ENCODE results near the gene MYO10. TPM values are rescaled to one million over a fixed set of nuclear protein-coding genes. Genes with fewer than 3 reads are reported as not detected.

MYO10 gene
- total RNA-seq, 2 donors from 2014 or later: 24.7 to 77.0 TPM

DNA sequence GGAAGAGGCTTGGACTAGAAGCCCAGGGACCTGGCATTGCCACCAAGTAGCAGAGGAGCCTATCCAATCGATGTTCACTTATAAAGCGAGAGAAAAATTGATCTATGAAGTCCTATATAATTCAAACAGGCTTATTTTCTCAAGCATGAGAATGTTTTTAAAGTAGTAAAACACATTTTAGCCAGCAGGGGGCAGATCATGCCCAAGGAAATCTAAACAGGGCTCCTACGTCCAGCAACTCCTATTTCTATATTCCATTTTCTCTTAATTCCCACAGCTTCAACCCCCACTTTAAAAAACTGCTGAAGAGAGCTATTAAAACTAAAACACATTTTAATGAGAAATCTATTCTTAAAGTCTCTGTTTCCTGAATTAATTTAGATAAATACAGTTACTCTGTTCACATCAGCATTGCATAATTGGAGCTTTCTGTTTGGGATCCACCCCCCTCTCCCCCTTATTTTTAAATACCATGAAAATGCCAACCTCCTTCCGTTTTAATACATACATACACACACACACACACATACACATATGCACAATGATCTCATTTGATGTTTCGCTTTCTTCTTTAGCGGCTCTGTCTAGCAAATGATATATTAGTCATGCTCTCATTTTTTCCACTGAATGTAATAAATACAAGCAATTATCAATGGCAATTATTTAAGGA, 144.9 kb downstream of the MYO10 start:
- no peaks in the 10 kb centered on the region for H3K9me3 ChIP-seq
- no peak overlapping the region for H3K27ac ChIP-seq
- WGBS: 35% methylated on average over 6 of the region's 6 CpGs
- no peaks in the 10 kb centered on the region for H3K4me1 ChIP-seq (replicated peaks)
- TF ChIP-seq, protein P1, sequence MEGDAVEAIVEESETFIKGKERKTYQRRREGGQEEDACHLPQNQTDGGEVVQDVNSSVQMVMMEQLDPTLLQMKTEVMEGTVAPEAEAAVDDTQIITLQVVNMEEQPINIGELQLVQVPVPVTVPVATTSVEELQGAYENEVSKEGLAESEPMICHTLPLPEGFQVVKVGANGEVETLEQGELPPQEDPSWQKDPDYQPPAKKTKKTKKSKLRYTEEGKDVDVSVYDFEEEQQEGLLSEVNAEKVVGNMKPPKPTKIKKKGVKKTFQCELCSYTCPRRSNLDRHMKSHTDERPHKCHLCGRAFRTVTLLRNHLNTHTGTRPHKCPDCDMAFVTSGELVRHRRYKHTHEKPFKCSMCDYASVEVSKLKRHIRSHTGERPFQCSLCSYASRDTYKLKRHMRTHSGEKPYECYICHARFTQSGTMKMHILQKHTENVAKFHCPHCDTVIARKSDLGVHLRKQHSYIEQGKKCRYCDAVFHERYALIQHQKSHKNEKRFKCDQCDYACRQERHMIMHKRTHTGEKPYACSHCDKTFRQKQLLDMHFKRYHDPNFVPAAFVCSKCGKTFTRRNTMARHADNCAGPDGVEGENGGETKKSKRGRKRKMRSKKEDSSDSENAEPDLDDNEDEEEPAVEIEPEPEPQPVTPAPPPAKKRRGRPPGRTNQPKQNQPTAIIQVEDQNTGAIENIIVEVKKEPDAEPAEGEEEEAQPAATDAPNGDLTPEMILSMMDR (IDR thresholded peaks at IDR 0.05): peak; percentile 16 to 86 (median 78)
- TF ChIP-seq POLR2AphosphoS5 (IDR thresholded peaks at IDR 0.05) (peak; percentile 33), POLR2A (IDR thresholded peaks at IDR 0.05) (no peak)
- intact Hi-C loops (cut with DNase I): loop anchor here (5.0 to 10.0 kb wide), 3 partner anchors 296 to 401 kb away; no protein-coding TSS in a partner anchor
- no peaks in the 10 kb centered on the region for H3K36me3 ChIP-seq
- DNase-seq (ENCODE audit: low spot score): peak; percentile 51
- H3K27me3 ChIP-seq (replicated peaks; ENCODE audit: insufficient read depth): no peaks in the 10 kb centered on the region
- no peak overlapping the region for H3K4me3 ChIP-seq

DNA sequence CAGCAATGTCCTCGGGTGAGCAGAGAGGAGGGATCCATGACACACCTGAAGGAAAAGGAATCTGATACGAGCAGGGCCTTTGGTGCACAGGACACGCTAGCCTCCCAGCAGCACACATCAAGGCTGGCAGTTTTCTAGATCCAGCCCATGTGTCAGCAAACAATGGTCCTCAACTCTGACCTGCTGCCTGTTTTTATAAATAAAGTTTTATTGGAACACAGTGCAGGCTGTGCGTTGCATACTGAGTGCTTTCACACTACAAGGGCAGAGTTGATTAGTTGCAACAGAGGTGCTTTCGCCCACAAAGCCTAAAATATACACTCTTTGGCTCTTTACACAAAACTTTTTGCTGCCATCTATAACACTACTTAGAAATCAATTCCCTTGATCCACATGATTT, 147.1 kb downstream of the MYO10 start:
- Histone ChIP-seq H3K27me3 (replicated peaks; ENCODE audit: insufficient read depth) (no peaks in the 10 kb centered on the region), H3K9me3 (no peaks in the 10 kb centered on the region), H3K4me3 (no peak overlapping the region), H3K27ac (no peak overlapping the region), H3K4me1 (replicated peaks) (no peaks in the 10 kb centered on the region), H3K36me3 (no peaks in the 10 kb centered on the region)
- no peak for DNase-seq (ENCODE audit: low spot score)
- WGBS: 71% methylated on average over 5 of the region's 5 CpGs
- intact Hi-C loops (cut with DNase I): no loop called here
- TF ChIP-seq, protein P1 (IDR thresholded peaks at IDR 0.05): no peak
- TF ChIP-seq POLR2A (IDR thresholded peaks at IDR 0.05): no peak
- no peak for TF ChIP-seq POLR2AphosphoS5 (IDR thresholded peaks at IDR 0.05)

DNA sequence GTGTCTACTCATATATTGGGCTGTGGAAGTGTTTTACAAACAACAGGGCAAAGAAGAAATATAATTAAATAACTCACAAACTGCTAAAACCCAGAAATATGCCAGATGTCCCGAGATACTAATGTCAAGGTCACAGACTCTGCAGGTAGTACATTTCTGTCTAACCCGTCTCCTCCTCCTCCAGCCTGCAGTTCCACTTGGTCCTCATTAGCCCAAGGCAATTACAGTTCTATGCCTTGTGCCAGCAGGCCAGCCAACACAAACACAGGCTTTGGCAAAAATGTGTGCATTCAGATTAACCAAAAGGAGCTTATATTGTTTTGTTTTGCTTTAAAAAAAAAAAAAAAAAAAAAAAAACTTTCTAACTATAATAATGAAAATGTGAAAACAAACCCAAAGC, 148.8 kb downstream of the MYO10 start:
- H3K4me3 ChIP-seq: no peak overlapping the region
- no peak overlapping the region for H3K27ac ChIP-seq
- WGBS: 53% methylated on average over 2 of the region's 2 CpGs
- TF ChIP-seq, protein P1 (IDR thresholded peaks at IDR 0.05): no peak
- no peak for TF ChIP-seq POLR2A (IDR thresholded peaks at IDR 0.05)
- peak; percentile 47 for TF ChIP-seq POLR2AphosphoS5 (IDR thresholded peaks at IDR 0.05)
- DNase-seq (ENCODE audit: low spot score): peak; percentile 62
- H3K9me3 ChIP-seq: no peaks in the 10 kb centered on the region
- no peaks in the 10 kb centered on the region for H3K36me3 ChIP-seq
- intact Hi-C loops (cut with DNase I): no loop called here
- no peaks in the 10 kb centered on the region for H3K4me1 ChIP-seq (replicated peaks)
- no peaks in the 10 kb centered on the region for H3K27me3 ChIP-seq (replicated peaks; ENCODE audit: insufficient read depth)

DNA sequence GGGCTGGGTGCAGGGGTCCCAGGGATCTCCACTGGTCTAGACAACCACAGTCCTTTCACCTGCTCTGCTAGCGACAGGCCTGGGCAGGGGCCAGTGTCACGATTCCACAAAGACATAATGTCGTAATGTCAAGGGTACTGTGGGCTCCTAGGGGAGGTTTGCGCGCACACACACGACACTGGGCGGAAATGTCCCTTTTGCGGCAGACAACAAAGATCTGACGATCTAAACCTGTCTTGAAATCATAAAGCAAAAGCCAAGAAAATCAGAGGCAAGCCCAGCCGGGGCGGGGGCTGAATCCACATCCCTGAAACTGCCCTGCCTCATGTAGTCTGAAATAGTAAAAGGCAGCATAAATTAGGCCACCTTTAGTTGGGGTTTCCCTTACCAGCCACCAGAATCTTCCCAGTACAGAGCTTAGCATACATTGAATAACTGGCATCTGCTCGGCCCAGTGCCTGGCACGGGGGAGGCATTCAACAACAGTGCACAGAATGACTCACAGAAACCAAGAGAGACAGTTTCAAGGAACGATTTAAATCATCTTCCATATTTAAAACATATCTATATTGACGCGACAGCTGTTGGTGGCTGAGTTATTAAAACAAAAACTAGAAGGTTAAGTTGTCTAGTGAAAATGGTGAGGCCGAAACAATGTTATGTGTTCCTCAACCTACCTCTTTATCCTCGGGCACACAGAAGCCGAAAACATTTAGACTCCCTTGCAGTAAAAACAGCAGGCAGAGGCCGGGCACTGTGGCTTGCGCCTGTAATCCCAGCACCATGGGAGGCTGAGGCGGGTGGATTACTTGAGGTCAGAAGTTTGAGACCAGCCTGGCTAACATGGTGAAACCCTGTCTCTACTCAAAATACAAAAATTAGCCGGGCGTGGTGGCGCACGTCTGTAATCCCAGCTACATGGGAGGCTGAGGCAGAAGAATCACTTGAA, 151.0 kb downstream of the MYO10 start:
- no peak for DNase-seq (ENCODE audit: low spot score)
- H3K27ac ChIP-seq: no peak overlapping the region
- WGBS: 81% methylated on average over 26 of the region's 26 CpGs
- H3K4me3 ChIP-seq: no peak overlapping the region
- no peaks in the 10 kb centered on the region for H3K27me3 ChIP-seq (replicated peaks; ENCODE audit: insufficient read depth)
- no peaks in the 10 kb centered on the region for H3K9me3 ChIP-seq
- no peak for TF ChIP-seq POLR2AphosphoS5 (IDR thresholded peaks at IDR 0.05)
- TF ChIP-seq, protein P1 (IDR thresholded peaks at IDR 0.05): no peak
- TF ChIP-seq POLR2A (IDR thresholded peaks at IDR 0.05): no peak
- no peaks in the 10 kb centered on the region for H3K4me1 ChIP-seq (replicated peaks)
- intact Hi-C loops (cut with DNase I): no loop called here
- H3K36me3 ChIP-seq: no peaks in the 10 kb centered on the region
